ENCODE measurements around the gene OSBPL2. TPM values are rescaled to one million over a fixed set of nuclear protein-coding genes. Genes with fewer than 3 reads are reported as not detected.

Gene OSBPL2
- total RNA-seq, 4 donors from 2014 or later = 23.1 to 31.6 (median 27.1) TPM

- H3K36me3 ChIP-seq = no peaks in the 10 kb centered on the region
Measured at GRCh38 chr20:62219101-62219991, 19.0 kb upstream of the OSBPL2 start.

GRCh38 chr20:62219992-62220665, 18.2 kb upstream of the OSBPL2 start, which contains the start of gene HRH3:
HRH3 (minus strand) TSS chr20:62220278; CDS start chr20:62219970, 308 bp downstream.
- Histone ChIP-seq H3K36me3 (no peaks in the 10 kb centered on the region), H3K9me3 (no peaks in the 10 kb centered on the region), H3K27me3 (peaks cover 0 to 95% of the 10 kb centered on the region in 2 donors), H3K4me3 (peak within 1 kb of the TSS in 1 of 4 donors; percentile 48), H3K4me1 (peaks cover 0 to 19% (median 4%) of the 10 kb centered on the region in 4 donors), H3K27ac (no peak within 1 kb of the TSS)
- no peak for DNase-seq (ENCODE audit: low spot score in 2 of 2)
- TF ChIP-seq CTCF (IDR thresholded peaks at IDR 0.05) (no peak), EP300 (IDR thresholded peaks at IDR 0.05) (no peak), POLR2A (IDR thresholded peaks at IDR 0.05) (no peak)
- WGBS, 2 donors = 1% methylated on average over 27 to 37 of the region's 84 CpGs

More at GRCh38 chr20:62219101-62219991, 19.0 kb upstream of the OSBPL2 start:
- Histone ChIP-seq H3K4me3 (peak overlapping the region in 1 of 4 donors; percentile 48), H3K9me3 (no peaks in the 10 kb centered on the region), H3K27me3 (peaks cover 0 to 95% of the 10 kb centered on the region in 2 donors), H3K27ac (no peak overlapping the region), H3K4me1 (peaks cover 0 to 19% (median 4%) of the 10 kb centered on the region in 4 donors)
- no peak for DNase-seq (ENCODE audit: low spot score in 2 of 2)
- 2 to 3% methylated on average over 27 to 54 of the region's 84 CpGs for WGBS, 2 donors
- TF ChIP-seq POLR2A (IDR thresholded peaks at IDR 0.05) (no peak), EP300 (IDR thresholded peaks at IDR 0.05) (no peak), CTCF (IDR thresholded peaks at IDR 0.05) (no peak)

GRCh38 chr20:62220666-62221568, 17.4 kb upstream of the OSBPL2 start:
- no peak overlapping the region for H3K27ac ChIP-seq
- no peak for TF ChIP-seq POLR2A (IDR thresholded peaks at IDR 0.05)
- no peak for TF ChIP-seq EP300 (IDR thresholded peaks at IDR 0.05)
- no peak for TF ChIP-seq CTCF (IDR thresholded peaks at IDR 0.05)
- DNase-seq (ENCODE audit: low spot score in 2 of 2) = no peak
- peaks cover 0 to 95% of the 10 kb centered on the region in 2 donors for H3K27me3 ChIP-seq
- H3K9me3 ChIP-seq = no peaks in the 10 kb centered on the region
- H3K4me1 ChIP-seq = peaks cover 0 to 19% (median 4%) of the 10 kb centered on the region in 4 donors
- WGBS, 2 donors = 2 to 3% methylated on average over 37 to 46 of the region's 46 CpGs
- H3K36me3 ChIP-seq = no peaks in the 10 kb centered on the region
- H3K4me3 ChIP-seq = no peak overlapping the region

GRCh38 chr20:62222266-62222850, 16.0 kb upstream of the OSBPL2 start:
- Histone ChIP-seq H3K9me3 (no peaks in the 10 kb centered on the region), H3K27ac (no peak overlapping the region), H3K27me3 (peaks cover 0 to 95% of the 10 kb centered on the region in 2 donors), H3K36me3 (no peaks in the 10 kb centered on the region), H3K4me3 (no peak overlapping the region), H3K4me1 (peaks cover 0 to 19% (median 4%) of the 10 kb centered on the region in 4 donors)
- 73 to 77% methylated on average over 9 to 11 of the region's 18 CpGs for WGBS, 2 donors
- TF ChIP-seq CTCF (IDR thresholded peaks at IDR 0.05) (no peak), EP300 (IDR thresholded peaks at IDR 0.05) (no peak), POLR2A (IDR thresholded peaks at IDR 0.05) (no peak)
- no peak for DNase-seq (ENCODE audit: low spot score in 2 of 2)
